Right lobe of liver (tissue), 4 donors: ENCODE data around the gene CIC.
A peak's percentile ranks its signal among the peaks of the same experiment; 100 is the strongest.

Experiments
- CTCF ChIP-seq, 4 donors: fragments of 200-600 bp in 3 of 4; fragments of 450-650 bp in 1 of 4; IDR thresholded peaks; one replicate each; pipeline versions ENCODE4 v1.5.1 to v1.8.0; 2016 to 2022; ENCODE audit warnings: antibody characterized with exemption in 4 of 4, mild to moderate bottlenecking in 2 of 4
- POLR2A ChIP-seq: fragments of 450-650 bp; IDR thresholded peaks from one replicate; pipeline ENCODE4 v1.6.1; 2017; ENCODE audit warnings: antibody characterized with exemption, mild to moderate bottlenecking
- donor health status: DM: no; HTN: no; CAD: no.
- donor health status: DM: no; HTN: no; CAD: no.
- donor health status: DM: no; HTN: yes; CAD: no.

GRCh38 chr19:42295831-42296525 is 26.9 kb downstream of the CIC start:
- TF ChIP-seq CTCF (IDR thresholded peaks at IDR 0.05) (peak; percentile 82 to 93 (median 90)), POLR2A (no peak)
